ENCODE results near the gene PCNX2.

DNA sequence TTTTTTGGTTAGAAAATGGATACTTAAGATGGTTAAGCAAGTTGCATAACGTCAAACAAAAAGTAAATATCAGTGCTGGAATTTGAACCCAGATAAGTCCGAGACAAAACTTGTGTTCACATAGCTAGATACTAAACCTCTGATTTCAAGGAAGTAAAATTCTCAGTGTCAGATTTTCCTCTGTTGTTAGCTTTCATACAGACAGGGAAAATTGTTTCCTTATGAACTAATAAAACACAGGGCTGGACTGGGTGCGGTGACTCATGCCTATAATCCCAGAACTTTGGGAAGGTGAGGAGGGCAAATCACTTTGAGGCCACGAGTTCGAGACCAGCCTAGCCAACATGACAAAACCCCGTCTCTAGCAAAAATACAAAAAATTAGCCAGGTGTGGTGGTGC, 51.3 kb downstream of the PCNX2 start:
- TF ChIP-seq, protein P1, sequence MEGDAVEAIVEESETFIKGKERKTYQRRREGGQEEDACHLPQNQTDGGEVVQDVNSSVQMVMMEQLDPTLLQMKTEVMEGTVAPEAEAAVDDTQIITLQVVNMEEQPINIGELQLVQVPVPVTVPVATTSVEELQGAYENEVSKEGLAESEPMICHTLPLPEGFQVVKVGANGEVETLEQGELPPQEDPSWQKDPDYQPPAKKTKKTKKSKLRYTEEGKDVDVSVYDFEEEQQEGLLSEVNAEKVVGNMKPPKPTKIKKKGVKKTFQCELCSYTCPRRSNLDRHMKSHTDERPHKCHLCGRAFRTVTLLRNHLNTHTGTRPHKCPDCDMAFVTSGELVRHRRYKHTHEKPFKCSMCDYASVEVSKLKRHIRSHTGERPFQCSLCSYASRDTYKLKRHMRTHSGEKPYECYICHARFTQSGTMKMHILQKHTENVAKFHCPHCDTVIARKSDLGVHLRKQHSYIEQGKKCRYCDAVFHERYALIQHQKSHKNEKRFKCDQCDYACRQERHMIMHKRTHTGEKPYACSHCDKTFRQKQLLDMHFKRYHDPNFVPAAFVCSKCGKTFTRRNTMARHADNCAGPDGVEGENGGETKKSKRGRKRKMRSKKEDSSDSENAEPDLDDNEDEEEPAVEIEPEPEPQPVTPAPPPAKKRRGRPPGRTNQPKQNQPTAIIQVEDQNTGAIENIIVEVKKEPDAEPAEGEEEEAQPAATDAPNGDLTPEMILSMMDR (conservative IDR thresholded peaks at IDR 0.05), result no peak
- TF ChIP-seq ZFX (IDR thresholded peaks at IDR 0.05), result no peak

Data from C4-2B (cell line).